ENCODE results near the gene NAA30. TPM values are rescaled to one million over a fixed set of nuclear protein-coding genes. Genes with fewer than 3 reads are reported as not detected.
"Not testable (repeated sequence)": the region's sequence is repeated elsewhere in the genome, so short reads cannot be mapped to it uniquely, and the experiment has no call there.

NAA30 gene
- total RNA-seq, 2 donors from 2014 or later = 9.7 to 13.6 TPM

DNA sequence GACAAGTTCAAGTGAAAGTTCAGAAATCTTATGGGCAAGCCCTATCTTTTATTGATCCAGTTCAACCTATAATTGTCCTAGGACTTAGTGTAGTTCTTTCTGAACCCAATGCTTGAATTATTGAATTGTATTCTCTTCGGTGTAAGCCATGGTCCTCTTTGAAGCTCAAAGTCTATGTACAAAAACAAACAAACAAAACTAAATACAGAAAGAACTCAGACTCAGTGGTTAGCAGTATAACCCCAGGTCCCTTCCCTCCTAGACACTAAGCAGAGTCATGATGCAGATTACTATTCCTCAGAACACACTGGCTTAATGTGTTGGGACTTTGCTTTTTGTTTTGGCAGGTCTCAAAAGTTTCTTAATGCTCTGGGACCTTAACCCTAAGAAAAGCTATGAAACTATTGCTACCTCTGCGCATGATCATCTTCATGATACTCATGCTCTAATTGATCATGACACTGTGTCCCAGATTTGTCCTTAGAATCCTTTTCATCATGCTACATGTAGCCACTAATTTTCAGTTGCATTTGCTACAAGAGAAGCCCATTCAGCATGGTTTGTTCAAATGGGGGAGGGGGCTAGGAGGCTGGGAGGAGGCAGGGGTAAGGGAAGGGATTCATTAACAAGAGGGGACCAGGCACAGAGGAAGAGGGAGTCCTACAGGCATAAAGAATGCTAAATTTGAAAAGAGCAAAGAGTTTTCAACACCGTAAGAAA, 35.1 kb upstream of the NAA30 start:
- Histone ChIP-seq H3K4me3 (no peak overlapping the region), H3K36me3 (no peaks in the 10 kb centered on the region), H3K4me1 (ENCODE audit: control insufficient read depth in 1 of 2, low read depth in 2 of 2) (no peaks in the 10 kb centered on the region), H3K9me3 (no peaks in the 10 kb centered on the region), H3K27ac (no peak overlapping the region), H3K27me3 (replicated peaks; ENCODE audit: insufficient read depth) (no peaks in the 10 kb centered on the region)
- TF ChIP-seq, protein P1, sequence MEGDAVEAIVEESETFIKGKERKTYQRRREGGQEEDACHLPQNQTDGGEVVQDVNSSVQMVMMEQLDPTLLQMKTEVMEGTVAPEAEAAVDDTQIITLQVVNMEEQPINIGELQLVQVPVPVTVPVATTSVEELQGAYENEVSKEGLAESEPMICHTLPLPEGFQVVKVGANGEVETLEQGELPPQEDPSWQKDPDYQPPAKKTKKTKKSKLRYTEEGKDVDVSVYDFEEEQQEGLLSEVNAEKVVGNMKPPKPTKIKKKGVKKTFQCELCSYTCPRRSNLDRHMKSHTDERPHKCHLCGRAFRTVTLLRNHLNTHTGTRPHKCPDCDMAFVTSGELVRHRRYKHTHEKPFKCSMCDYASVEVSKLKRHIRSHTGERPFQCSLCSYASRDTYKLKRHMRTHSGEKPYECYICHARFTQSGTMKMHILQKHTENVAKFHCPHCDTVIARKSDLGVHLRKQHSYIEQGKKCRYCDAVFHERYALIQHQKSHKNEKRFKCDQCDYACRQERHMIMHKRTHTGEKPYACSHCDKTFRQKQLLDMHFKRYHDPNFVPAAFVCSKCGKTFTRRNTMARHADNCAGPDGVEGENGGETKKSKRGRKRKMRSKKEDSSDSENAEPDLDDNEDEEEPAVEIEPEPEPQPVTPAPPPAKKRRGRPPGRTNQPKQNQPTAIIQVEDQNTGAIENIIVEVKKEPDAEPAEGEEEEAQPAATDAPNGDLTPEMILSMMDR (IDR thresholded peaks at IDR 0.05) = no peak
- DNase-seq (ENCODE audit: low spot score) (no peak), ATAC-seq (ENCODE audit: insufficient number of reproducible peaks, low FRiP score, low read depth) (no peak)

DNA sequence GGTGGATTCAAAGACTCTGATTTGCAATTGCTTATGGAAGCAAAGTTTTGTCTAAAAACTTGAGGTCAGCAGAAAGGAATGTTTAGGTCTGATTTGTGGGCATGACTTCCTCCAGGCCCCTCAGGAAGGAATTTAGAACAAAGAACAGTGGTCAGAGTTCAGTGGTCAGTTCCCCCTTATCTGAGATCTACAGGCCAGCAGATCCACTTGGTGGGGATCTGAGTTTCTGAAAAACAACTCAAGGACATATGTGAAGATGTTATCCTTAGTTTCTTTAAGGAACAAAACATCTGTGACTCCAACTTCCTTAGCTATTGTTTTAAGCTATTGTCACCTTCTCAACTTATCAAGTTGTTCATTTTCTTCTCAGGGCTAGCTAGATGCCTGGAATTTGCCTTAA, 28.0 kb upstream of the NAA30 start:
- no peak for DNase-seq (ENCODE audit: low spot score)

DNA sequence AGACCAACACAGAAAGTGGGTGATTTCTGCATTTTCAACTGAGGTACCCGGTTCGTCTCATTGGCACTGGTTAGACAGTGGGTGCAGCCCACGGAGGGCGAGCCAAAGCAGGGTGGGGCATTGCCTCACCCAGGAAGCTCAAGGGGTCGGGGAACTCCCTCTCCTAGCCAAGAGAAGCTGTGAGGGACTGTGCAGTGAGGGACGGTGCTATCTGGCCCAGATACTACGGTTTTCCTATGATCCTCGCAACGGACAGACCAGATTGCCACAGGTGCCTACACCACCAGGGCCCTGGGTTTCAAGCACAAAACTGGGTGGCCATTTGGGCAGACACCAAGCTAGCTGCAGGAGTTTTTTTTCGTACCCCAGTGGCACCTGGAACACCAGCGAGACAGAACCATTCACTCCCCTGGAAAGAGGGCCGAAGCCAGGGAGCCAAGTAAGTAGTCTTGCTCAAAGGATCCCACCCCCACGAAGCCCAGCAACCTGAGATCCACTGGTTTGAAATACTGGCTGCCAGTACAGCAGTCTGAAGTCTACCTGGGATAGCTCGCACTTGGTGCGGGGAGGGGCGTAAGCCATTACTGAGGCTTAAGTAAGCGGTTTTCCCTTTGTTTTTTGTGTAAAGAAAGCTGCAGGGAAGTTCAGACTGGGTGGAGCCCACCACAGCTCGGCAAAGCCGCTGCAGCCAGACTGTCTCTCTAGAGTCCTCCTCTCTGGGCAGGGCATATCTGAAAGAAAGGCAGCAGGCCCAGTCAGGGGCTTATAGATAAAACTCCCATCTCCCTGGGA, 25.5 kb upstream of the NAA30 start:
- no peak for ATAC-seq (ENCODE audit: insufficient number of reproducible peaks, low FRiP score, low read depth)
- no peaks in the 10 kb centered on the region for H3K27me3 ChIP-seq (replicated peaks; ENCODE audit: insufficient read depth)
- no peaks in the 10 kb centered on the region for H3K4me1 ChIP-seq (ENCODE audit: control insufficient read depth in 1 of 2, low read depth in 2 of 2)

More for the DNA sequence above, 28.0 kb upstream of the NAA30 start:
- TF ChIP-seq, protein P1 (IDR thresholded peaks at IDR 0.05) = no peak
- H3K27me3 ChIP-seq (replicated peaks; ENCODE audit: insufficient read depth) = no peaks in the 10 kb centered on the region
- no peaks in the 10 kb centered on the region for H3K4me1 ChIP-seq (ENCODE audit: control insufficient read depth in 1 of 2, low read depth in 2 of 2)
- no peaks in the 10 kb centered on the region for H3K9me3 ChIP-seq
- ATAC-seq (ENCODE audit: insufficient number of reproducible peaks, low FRiP score, low read depth) = no peak
- no peak overlapping the region for H3K4me3 ChIP-seq
- H3K27ac ChIP-seq = no peak overlapping the region
- no peaks in the 10 kb centered on the region for H3K36me3 ChIP-seq

DNA sequence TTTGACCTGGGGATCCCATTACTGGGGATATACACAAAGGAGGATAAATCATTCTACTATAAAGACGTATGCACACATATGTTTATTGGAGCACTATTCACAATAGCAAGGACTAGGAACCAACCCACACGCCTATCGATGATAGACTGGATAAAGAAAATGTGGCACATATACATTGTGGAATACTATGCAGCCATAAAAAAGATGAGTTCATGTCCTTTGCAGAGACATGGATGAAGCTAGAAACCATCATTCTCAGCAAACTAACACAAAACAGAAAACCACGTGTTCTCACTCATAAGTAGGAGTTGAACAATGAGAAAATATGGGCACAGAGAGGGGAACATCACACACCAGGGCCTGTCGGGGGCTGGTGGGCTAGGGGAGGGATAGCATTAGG, 20.2 kb upstream of the NAA30 start:
- not testable (repeated sequence) for DNase-seq (ENCODE audit: low spot score); ATAC-seq (ENCODE audit: insufficient number of reproducible peaks, low FRiP score, low read depth); H3K36me3 ChIP-seq; H3K4me3 ChIP-seq; H3K27ac ChIP-seq; H3K27me3 ChIP-seq (replicated peaks; ENCODE audit: insufficient read depth); H3K4me1 ChIP-seq (ENCODE audit: control insufficient read depth in 1 of 2, low read depth in 2 of 2); H3K9me3 ChIP-seq

More for the DNA sequence above, 25.5 kb upstream of the NAA30 start:
- H3K4me3 ChIP-seq = no peak overlapping the region
- H3K36me3 ChIP-seq = no peaks in the 10 kb centered on the region
- no peak overlapping the region for H3K27ac ChIP-seq
- H3K9me3 ChIP-seq = no peaks in the 10 kb centered on the region
- TF ChIP-seq, protein P1 (IDR thresholded peaks at IDR 0.05) = no peak
- no peak for DNase-seq (ENCODE audit: low spot score)

DNA sequence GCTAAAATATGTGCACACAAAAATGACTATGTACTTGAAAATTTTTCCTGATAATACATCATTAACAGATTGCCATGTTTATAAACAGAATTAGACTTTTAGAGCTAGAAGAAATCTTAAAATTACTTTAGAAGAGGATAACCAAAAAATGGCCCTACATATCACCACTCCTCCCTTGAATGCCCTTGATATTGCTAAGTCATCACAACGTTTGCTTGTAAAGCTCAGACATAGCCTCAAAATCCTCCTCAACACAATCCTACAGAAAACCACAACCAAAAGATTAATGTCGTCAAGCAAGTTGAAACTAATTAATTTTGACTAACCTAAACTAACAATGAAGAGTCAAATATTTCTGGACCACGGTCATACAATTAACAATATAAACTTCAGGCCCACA, 19.4 kb upstream of the NAA30 start:
- no peak overlapping the region for H3K27ac ChIP-seq
- H3K4me3 ChIP-seq = no peak overlapping the region
- ATAC-seq (ENCODE audit: insufficient number of reproducible peaks, low FRiP score, low read depth) (no peak), DNase-seq (ENCODE audit: low spot score) (no peak)
- no peaks in the 10 kb centered on the region for H3K27me3 ChIP-seq (replicated peaks; ENCODE audit: insufficient read depth)
- H3K9me3 ChIP-seq = no peaks in the 10 kb centered on the region
- TF ChIP-seq, protein P1 (IDR thresholded peaks at IDR 0.05) = no peak
- no peaks in the 10 kb centered on the region for H3K36me3 ChIP-seq
- no peaks in the 10 kb centered on the region for H3K4me1 ChIP-seq (ENCODE audit: control insufficient read depth in 1 of 2, low read depth in 2 of 2)
